H1 (cell line): ENCODE measurements around the gene MPV17L2. TPM values are rescaled to one million over a fixed set of nuclear protein-coding genes. Genes with fewer than 3 reads are reported as not detected.
A peak's percentile ranks its signal among the peaks of the same experiment; 100 is the strongest.

Experiments used
- CTCF ChIA-PET: fragments of 300-600 bp; sonication (Branson Sonifier 250); formaldehyde crosslinking; loops from one replicate; lab custom pipeline; 2021; ENCODE audit not compliant: partially characterized antibody; lab: Charles Lee
- POLR2A ChIA-PET: fragments of 300-600 bp; sonication (Branson Sonifier 250); formaldehyde crosslinking; loops from one replicate; lab custom pipeline; 2021; ENCODE audit warnings: inconsistent platforms; ENCODE audit not compliant: partially characterized antibody; lab: Charles Lee
- DNase-seq, 2 experiments: peaks; one replicate each; pipeline versions ENCODE4 v3.0.0 to v3.0.0-alpha.2; 2010 to 2022; ENCODE audit warnings: low spot score in 2 of 2, low read depth in 1 of 2, mixed read lengths in 1 of 2
- FAIRE-seq: peaks from 2 replicates; lab custom pipeline; 2011; peaks lifted over from hg19 to GRCh38; lab: Jason Lieb, UNC
- H2AFZ ChIP-seq: 2 replicates; pipeline ENCODE4 v1.8.1; 2012; ENCODE audit warnings: low read length, inconsistent platforms
- H2AK5ac ChIP-seq: 2 replicates; pipeline ENCODE4 v1.6.1; 2013; ENCODE audit warnings: low read depth, low read length
- H2BK120ac ChIP-seq: replicated peaks from 2 replicates; pipeline ENCODE3; 2013; ENCODE audit warnings: low read depth, low read length, inconsistent platforms
- H2BK12ac ChIP-seq: 2 replicates; pipeline ENCODE4 v1.6.1; 2013; ENCODE audit warnings: low read depth, low read length
- H2BK15ac ChIP-seq: 2 replicates; pipeline ENCODE4 v1.6.1; 2013; ENCODE audit warnings: low read length
- H2BK20ac ChIP-seq: 2 replicates; pipeline ENCODE4 v1.6.1; 2013; ENCODE audit warnings: low read length
- H2BK5ac ChIP-seq: 2 replicates; pipeline ENCODE4 v1.6.1; 2013; ENCODE audit warnings: low read depth, low read length
- H3K14ac ChIP-seq: 2 replicates; pipeline ENCODE4 v1.6.1; 2013; ENCODE audit warnings: inconsistent platforms; ENCODE audit not compliant: insufficient read length
- H3K18ac ChIP-seq: 2 replicates; pipeline ENCODE4 v1.6.1; 2013; ENCODE audit warnings: low read length; ENCODE audit errors: extremely low read depth
- H3K23ac ChIP-seq: 2 replicates; pipeline ENCODE4 v1.6.1; 2013; ENCODE audit warnings: inconsistent platforms; ENCODE audit not compliant: insufficient read length
- H3K23me2 ChIP-seq: 2 replicates; pipeline ENCODE4 v1.6.1; 2013; ENCODE audit warnings: low read depth, low read length
- H3K27ac ChIP-seq: 2 replicates; pipeline ENCODE4 v1.6.1; 2011; ENCODE audit warnings: low read depth, low read length, inconsistent platforms
- H3K27me3 ChIP-seq, 4 experiments: replicated peaks in 1 of 4; 1 replicate in 1 of 4; 2 replicates in 3 of 4; pipeline versions ENCODE4 v1.6.1 to v1.8.1; 2011 to 2013; ENCODE audit warnings: low read length in 3 of 4, mild to moderate bottlenecking in 3 of 4, inconsistent platforms in 2 of 4, mixed read lengths in 2 of 4, moderate library complexity in 1 of 4; ENCODE audit not compliant: control insufficient read depth in 3 of 4, insufficient read depth in 3 of 4; ENCODE audit errors: extremely low read depth in 1 of 4
- H3K36me3 ChIP-seq, 4 experiments: 2 replicates each; pipeline versions ENCODE4 v1.6.1 to v1.8.1; 2011 to 2013; ENCODE audit warnings: mild to moderate bottlenecking in 4 of 4, low read length in 3 of 4, moderate library complexity in 2 of 4, control low read depth in 1 of 4, inconsistent platforms in 1 of 4; ENCODE audit not compliant: insufficient read depth in 4 of 4, control insufficient read depth in 2 of 4
- H3K4ac ChIP-seq: replicated peaks from 2 replicates; pipeline ENCODE3; 2013; ENCODE audit warnings: low read length, low read depth, mixed read lengths, inconsistent platforms; ENCODE audit not compliant: insufficient read length
- H3K4me1 ChIP-seq, 4 experiments: replicated peaks in 1 of 4; 1 replicate in 1 of 4; 2 replicates in 3 of 4; pipeline versions ENCODE4 v1.6.1 to v1.8.1; 2011 to 2013; ENCODE audit warnings: low read length in 3 of 4, inconsistent platforms in 2 of 4, mixed read lengths in 1 of 4; ENCODE audit not compliant: insufficient read depth in 4 of 4, control insufficient read depth in 3 of 4
- H3K4me2 ChIP-seq, 2 experiments: 2 replicates each; pipeline versions ENCODE4 v1.6.1 to v1.8.1; 2011 to 2013; ENCODE audit warnings: low read depth in 2 of 2, low read length in 2 of 2, control low read depth in 1 of 2, inconsistent platforms in 1 of 2, mild to moderate bottlenecking in 1 of 2; ENCODE audit not compliant: insufficient read depth in 1 of 2
- H3K4me3 ChIP-seq, 4 experiments: fragments of 200-600, 300-600 bp in 1 of 4; sonication (generic), shearing (Covaris generic), sonication (Bioruptor Twin) in 1 of 4; 2 replicates each; pipeline versions ENCODE4 v1.5.1 to v1.8.1; 2011 to 2016; ENCODE audit warnings: low read length in 4 of 4, low read depth in 3 of 4, control low read depth in 2 of 4, inconsistent platforms in 2 of 4, mild to moderate bottlenecking in 2 of 4, mixed read lengths in 1 of 4, moderate library complexity in 1 of 4; ENCODE audit not compliant: insufficient read depth in 2 of 4; ENCODE audit errors: extremely low read depth in 1 of 4
- H3K56ac ChIP-seq: replicated peaks from 2 replicates; pipeline ENCODE3; 2013; ENCODE audit warnings: low read depth, mild to moderate bottlenecking, mixed read lengths, low read length, inconsistent platforms; ENCODE audit not compliant: insufficient read length
- H3K79me1 ChIP-seq: 2 replicates; pipeline ENCODE4 v1.6.1; 2013; ENCODE audit warnings: low read depth, low read length, control low read depth
- H3K79me2 ChIP-seq, 2 experiments: 2 replicates each; pipeline versions ENCODE4 v1.6.1 to v1.8.1; 2012 to 2013; ENCODE audit warnings: low read length in 2 of 2, mild to moderate bottlenecking in 2 of 2, inconsistent platforms in 1 of 2; ENCODE audit not compliant: insufficient read depth in 2 of 2, control insufficient read depth in 1 of 2
- H3K9ac ChIP-seq, 4 experiments: replicated peaks in 1 of 4; 1 replicate in 1 of 4; 2 replicates in 3 of 4; pipeline versions ENCODE4 v1.6.1 to v1.8.1; 2011 to 2013; ENCODE audit warnings: low read depth in 3 of 4, low read length in 3 of 4, control low read depth in 2 of 4, mild to moderate bottlenecking in 2 of 4, moderate library complexity in 2 of 4, inconsistent platforms in 1 of 4; ENCODE audit errors: extremely low read depth in 1 of 4
- H3K9me3 ChIP-seq, 2 experiments: 2 replicates each; pipeline versions ENCODE4 v1.6.1 to v1.8.1; 2012 to 2013; ENCODE audit warnings: mild to moderate bottlenecking in 2 of 2, moderate library complexity in 2 of 2, control low read depth in 1 of 2, inconsistent platforms in 1 of 2, low read depth in 1 of 2, low read length in 1 of 2, mixed read lengths in 1 of 2; ENCODE audit not compliant: insufficient read depth in 2 of 2
- H4K20me1 ChIP-seq, 2 experiments: replicated peaks in 1 of 2; 2 replicates each; pipeline versions ENCODE3 to v1.8.1; 2011 to 2013; ENCODE audit warnings: inconsistent platforms in 2 of 2, low read length in 2 of 2, mild to moderate bottlenecking in 1 of 2; ENCODE audit not compliant: insufficient read depth in 2 of 2, control insufficient read depth in 1 of 2
- H4K5ac ChIP-seq: 2 replicates; pipeline ENCODE4 v1.6.1; 2013; ENCODE audit warnings: low read length, low read depth, mixed read lengths, inconsistent platforms; ENCODE audit not compliant: insufficient read length
- H4K8ac ChIP-seq: 2 replicates; pipeline ENCODE4 v1.8.0; 2013; ENCODE audit warnings: mild to moderate bottlenecking, moderate library complexity, low read length, inconsistent platforms; ENCODE audit not compliant: insufficient read depth; ENCODE audit errors: extremely low read depth
- H4K91ac ChIP-seq: replicated peaks from 2 replicates; pipeline ENCODE3; 2013; ENCODE audit warnings: low read length, mixed read lengths, inconsistent platforms; ENCODE audit not compliant: insufficient read length
- E2F6 ChIP-seq: IDR thresholded peaks from 2 replicates; pipeline ENCODE4 v1.6.1; 2012; ENCODE audit warnings: inconsistent platforms
- EGR1 ChIP-seq: IDR thresholded peaks from 2 replicates; pipeline ENCODE4 v1.6.1; 2011; ENCODE audit warnings: low read depth, low read length, borderline replicate concordance
- GABPA ChIP-seq: IDR thresholded peaks from 2 replicates; pipeline ENCODE4 v1.6.1; 2011; ENCODE audit warnings: mild to moderate bottlenecking, low read length, moderate library complexity, borderline replicate concordance; ENCODE audit not compliant: insufficient read depth
- POLR2AphosphoS5 ChIP-seq: IDR thresholded peaks from 2 replicates; pipeline ENCODE4 v1.6.1; 2011; ENCODE audit warnings: low read depth, low read length
- SAP30 ChIP-seq: fragments of 300-600 bp; sonication (generic); IDR thresholded peaks from 2 replicates; pipeline ENCODE4 v1.7.1; 2012; ENCODE audit warnings: low read length, moderate library complexity, mild to moderate bottlenecking, inconsistent platforms; ENCODE audit not compliant: insufficient read depth, insufficient replicate concordance
- SIN3A ChIP-seq, 2 experiments: IDR thresholded peaks in 1 of 2; conservative IDR thresholded peaks in 1 of 2; 2 replicates each; pipeline ENCODE4 v1.6.1; 2011 to 2012; ENCODE audit warnings: low read length in 2 of 2, improper control_type of control experiment in 1 of 2, low read depth in 1 of 2, mild to moderate bottlenecking in 1 of 2
- WGBS, 2 experiments: shearing (Covaris generic) in 1 of 2; methylation state at CpG; one replicate each; pipeline versions ENCODE4 v1.1.6 to v1.1.7; 2013 to 2015; ENCODE audit warnings: low lambda C conversion rate in 2 of 2, mixed read lengths in 2 of 2, inconsistent platforms in 1 of 2, low coverage in 1 of 2, missing lambda C conversion rate in 1 of 2; ENCODE audit not compliant: insufficient replicate concordance in 2 of 2, insufficient coverage in 1 of 2, insufficient read length in 1 of 2; ENCODE audit errors: extremely low coverage in 1 of 2, missing lambda C conversion rate in 1 of 2; 5-methylcytosine and 5-hydroxymethylcytosine counted together
- polyA plus RNA-seq, 7 experiments: library from polyadenylated mRNA; depleted of rRNA in 3 of 7; stranded (reverse) in 5 of 7; unstranded in 2 of 7; fragments of >200 nt in 5 of 7; fragments of 200-250 nt in 2 of 7; gene quantifications; 1 replicate in 5 of 7; 2 replicates in 1 of 7; 4 replicates in 1 of 7; pipeline versions ENCODE4 v1.2.1 to v1.2.3, GENCODE V29; 2011 to 2013; ENCODE audit warnings: missing spikeins in 2 of 7, mixed read lengths in 2 of 7
- total RNA-seq: library from RNA; stranded (reverse); fragmentation: NEBNext Ultra II Directional; extraction: Animal tissue kit (Norgen Biotek cat#: 25700); gene quantifications from 2 replicates; pipeline ENCODE4 v1.2.1, GENCODE V29; 2021

Gene MPV17L2
- total and polyA plus RNA-seq, 2 of the 8 experiments (the other 6 are each of a cell fraction or from before 2014, with no cell fraction given): 24.2 to 82.6 TPM

GRCh38 chr19:18233224-18233825, 40.3 kb downstream of the MPV17L2 start:
- Histone ChIP-seq H2BK5ac (no peak overlapping the region), H4K8ac (no peak overlapping the region), H3K9me3 (no peaks in the 10 kb centered on the region), H3K4me3 (peak overlapping the region; percentile 11 to 54 (median 32); a peak in 7 of 8 replicates), H2AK5ac (no peak overlapping the region), H3K79me1 (no peaks in the 10 kb centered on the region), H3K56ac (no peak overlapping the region), H3K79me2 (no peaks in the 10 kb centered on the region), H2AFZ (no peak overlapping the region), H3K14ac (no peak overlapping the region), H2BK12ac (no peak overlapping the region), H3K4me2 (peak overlapping the region; percentile 91 to 96), H2BK120ac (no peak overlapping the region), H3K23ac (no peak overlapping the region), H3K27me3 (no peaks in the 10 kb centered on the region), H2BK20ac (no peak overlapping the region), H3K23me2 (peaks cover 7% of the 10 kb centered on the region), H4K20me1 (no peaks in the 10 kb centered on the region), H4K91ac (no peak overlapping the region), H3K4ac (no peak overlapping the region), H2BK15ac (no peak overlapping the region), H3K4me1 (peaks cover 6 to 20% (median 14%) of the 10 kb centered on the region in 4 experiments), H3K27ac (no peak overlapping the region), H3K36me3 (no peaks in the 10 kb centered on the region), H4K5ac (no peak overlapping the region), H3K9ac (no peak overlapping the region), H3K18ac (no peak overlapping the region)
- POLR2A ChIA-PET: interaction anchor here (0.8 to 4.4 kb wide), 15 partner anchors 9 to 155 kb away, joined by 3 to 43 read pairs (median 5); partner anchors contain the start of genes JUND and RAB3A
- 26% methylated on average over 32 of the region's 37 CpGs; no CpG with 5 or more reads in 1 of the 2 experiments for WGBS, 2 experiments
- DNase-seq: peak in 1 of 2 experiments; percentile 95
- no peak for FAIRE-seq
- CTCF ChIA-PET: interaction anchor here (0.6 to 10.1 kb wide), 21 partner anchors 10 to 1881 kb away, joined by 3 to 140 read pairs (median 5); partner anchors contain the start of genes MPV17L2 and RAB3A
- TF ChIP-seq POLR2AphosphoS5: no peak
- TF ChIP-seq SIN3A (conservative IDR thresholded peaks at IDR 0.05 in 1 of 2, IDR thresholded peaks at IDR 0.05 in 1 of 2; ENCODE audit: low read depth in 1 of 2, low read length in 2 of 2): peak; percentile 99 to 100
- no peak for TF ChIP-seq E2F6
- TF ChIP-seq SAP30: peak; percentile 99
- peak; percentile 66; the same call in 1 of the 2 replicates for TF ChIP-seq GABPA
- no peak for TF ChIP-seq EGR1
